Measurements from ENCODE around the gene AHCYL2. TPM values are rescaled to one million over a fixed set of nuclear protein-coding genes. Genes with fewer than 3 reads are reported as not detected.
A peak's percentile ranks its signal among the peaks of the same experiment; 100 is the strongest.

Gene AHCYL2
- total and polyA plus RNA-seq, 2 experiments from 2014 or later, result 1.9 to 8.9 TPM

GRCh38 chr7:129186749-129187260 lies 38.0 kb upstream of the AHCYL2 start:
- no peaks in the 10 kb centered on the region for H3F3A ChIP-seq (ENCODE audit: insufficient read depth)
- H2AFZ ChIP-seq, result no peak overlapping the region
- no peak overlapping the region for H3K9ac ChIP-seq
- H3K36me3 ChIP-seq (ENCODE audit: low read depth), result no peaks in the 10 kb centered on the region
- H3K27ac ChIP-seq, result no peak overlapping the region
- H3K27me3 ChIP-seq (replicated peaks; ENCODE audit: insufficient read depth), result peaks cover 4% of the 10 kb centered on the region; the same call in 1 of the 2 replicates
- H4K20me1 ChIP-seq (ENCODE audit: insufficient read depth), result no peaks in the 10 kb centered on the region
- 75 to 84% methylated on average over 6 of the region's 6 CpGs for whole genome bisulfite sequencing, 2 experiments (ENCODE audit: low coverage in 1 of 2, low lambda C conversion rate in 2 of 2, missing lambda C conversion rate in 2 of 2)
- in situ Hi-C loops (cut with MboI), result no loop called here
- no peak overlapping the region for H3K4me3 ChIP-seq
- peaks cover 5% of the 10 kb centered on the region; the same call in 1 of the 2 replicates for H3K79me2 ChIP-seq (ENCODE audit: insufficient read depth)
- H3K4me2 ChIP-seq (ENCODE audit: unreplicated experiment), result no peak overlapping the region
- H3K9me2 ChIP-seq (ENCODE audit: insufficient read depth), result no peaks in the 10 kb centered on the region
- no peak for DNase-seq
- TF ChIP-seq EZH2 (IDR thresholded peaks at IDR 0.05; ENCODE audit: insufficient read depth, poor library complexity, severe bottlenecking) (no peak), EZH2phosphoT487 (IDR thresholded peaks at IDR 0.05; ENCODE audit: insufficient read depth, low read depth) (no peak)
- 0 out of 2 replicates have a peak, but pooled peaks cover 9% of the 10 kb centered on the region for H3K4me1 ChIP-seq (ENCODE audit: insufficient read depth)
- no peaks in the 10 kb centered on the region for H3K9me3 ChIP-seq (ENCODE audit: low read depth)

- Histone ChIP-seq H3K4me3 (peak overlapping the region; percentile 77), H3K27ac (no peak overlapping the region), H3K4me2 (ENCODE audit: unreplicated experiment) (peak overlapping the region; percentile 96), H3K9me2 (ENCODE audit: insufficient read depth) (no peaks in the 10 kb centered on the region), H3K9ac (no peak overlapping the region), H3K4me1 (ENCODE audit: insufficient read depth) (0 out of 2 replicates have a peak, but pooled peaks cover 9% of the 10 kb centered on the region), H3F3A (ENCODE audit: insufficient read depth) (no peaks in the 10 kb centered on the region), H3K27me3 (replicated peaks; ENCODE audit: insufficient read depth) (no peaks in the 10 kb centered on the region), H4K20me1 (ENCODE audit: insufficient read depth) (no peaks in the 10 kb centered on the region), H2AFZ (peak overlapping the region; percentile 88), H3K36me3 (ENCODE audit: low read depth) (no peaks in the 10 kb centered on the region), H3K9me3 (ENCODE audit: low read depth) (no peaks in the 10 kb centered on the region), H3K79me2 (ENCODE audit: insufficient read depth) (peaks cover 8% of the 10 kb centered on the region; the same call in 1 of the 2 replicates)
- no peak for DNase-seq
- 28% methylated on average over 14 of the region's 14 CpGs for WGBS, 2 experiments (ENCODE audit: low coverage in 1 of 2, low lambda C conversion rate in 2 of 2, missing lambda C conversion rate in 2 of 2)
- in situ Hi-C loops (cut with MboI), result no loop called here
- TF ChIP-seq EZH2 (IDR thresholded peaks at IDR 0.05; ENCODE audit: insufficient read depth, poor library complexity, severe bottlenecking) (no peak), EZH2phosphoT487 (IDR thresholded peaks at IDR 0.05; ENCODE audit: insufficient read depth, low read depth) (no peak)
These were observed 37.0 kb upstream of the AHCYL2 start for GRCh38 chr7:129187681-129188371.

GRCh38 chr7:129188372-129188891 lies 36.4 kb upstream of the AHCYL2 start, which contains the start of gene SMO:
Gene SMO, plus strand, starts transcription at chr7:129188633. Its CDS starts 519 bp downstream, at chr7:129189152.
- H3K27me3 ChIP-seq (replicated peaks; ENCODE audit: insufficient read depth), result no peaks in the 10 kb centered on the region
- no peaks in the 10 kb centered on the region for H3K9me3 ChIP-seq (ENCODE audit: low read depth)
- H3K4me1 ChIP-seq (ENCODE audit: insufficient read depth), result 0 out of 2 replicates have a peak, but pooled peaks cover 9% of the 10 kb centered on the region
- peak within 1 kb of the TSS; percentile 96 for H3K4me2 ChIP-seq (ENCODE audit: unreplicated experiment)
- H3K79me2 ChIP-seq (ENCODE audit: insufficient read depth), result peaks cover 11% of the 10 kb centered on the region; the same call in 1 of the 2 replicates
- peak; percentile 60 for DNase-seq
- peak within 1 kb of the TSS; percentile 79 for H3K9ac ChIP-seq
- TF ChIP-seq EZH2phosphoT487 (IDR thresholded peaks at IDR 0.05; ENCODE audit: insufficient read depth, low read depth) (no peak), EZH2 (IDR thresholded peaks at IDR 0.05; ENCODE audit: insufficient read depth, poor library complexity, severe bottlenecking) (no peak)
- H3K36me3 ChIP-seq (ENCODE audit: low read depth), result no peaks in the 10 kb centered on the region
- H3K4me3 ChIP-seq, result peak within 1 kb of the TSS; percentile 77
- no peaks in the 10 kb centered on the region for H4K20me1 ChIP-seq (ENCODE audit: insufficient read depth)
- 3 to 4% methylated on average over 13 to 48 of the region's 48 CpGs for WGBS, 2 experiments (ENCODE audit: low coverage in 1 of 2, low lambda C conversion rate in 2 of 2, missing lambda C conversion rate in 2 of 2)
- no peaks in the 10 kb centered on the region for H3K9me2 ChIP-seq (ENCODE audit: insufficient read depth)
- no peak within 1 kb of the TSS for H3K27ac ChIP-seq
- peak within 1 kb of the TSS; percentile 88 for H2AFZ ChIP-seq
- no peaks in the 10 kb centered on the region for H3F3A ChIP-seq (ENCODE audit: insufficient read depth)
- in situ Hi-C loops (cut with MboI), result no loop called here

GRCh38 chr7:129188892-129189660 lies 35.8 kb upstream of the AHCYL2 start:
- Histone ChIP-seq H2AFZ (peak overlapping the region; percentile 88), H3K9me2 (ENCODE audit: insufficient read depth) (no peaks in the 10 kb centered on the region), H4K20me1 (ENCODE audit: insufficient read depth) (no peaks in the 10 kb centered on the region), H3K4me1 (ENCODE audit: insufficient read depth) (0 out of 2 replicates have a peak, but pooled peaks cover 9% of the 10 kb centered on the region), H3F3A (ENCODE audit: insufficient read depth) (no peaks in the 10 kb centered on the region), H3K27me3 (replicated peaks; ENCODE audit: insufficient read depth) (no peaks in the 10 kb centered on the region), H3K9me3 (ENCODE audit: low read depth) (no peaks in the 10 kb centered on the region), H3K9ac (peak overlapping the region; percentile 79), H3K27ac (no peak overlapping the region), H3K79me2 (ENCODE audit: insufficient read depth) (peaks cover 11% of the 10 kb centered on the region; the same call in 1 of the 2 replicates), H3K4me2 (ENCODE audit: unreplicated experiment) (peak overlapping the region; percentile 96), H3K36me3 (ENCODE audit: low read depth) (no peaks in the 10 kb centered on the region), H3K4me3 (peak overlapping the region; percentile 77)
- in situ Hi-C loops (cut with MboI), result no loop called here
- TF ChIP-seq EZH2phosphoT487 (IDR thresholded peaks at IDR 0.05; ENCODE audit: insufficient read depth, low read depth) (no peak), EZH2 (IDR thresholded peaks at IDR 0.05; ENCODE audit: insufficient read depth, poor library complexity, severe bottlenecking) (no peak)
- peak; percentile 68 for DNase-seq
- WGBS, 2 experiments (ENCODE audit: low coverage in 1 of 2, low lambda C conversion rate in 2 of 2, missing lambda C conversion rate in 2 of 2), result 1% methylated on average over 17 to 56 of the region's 83 CpGs

Measured in GM23248 (cell line).